T-helper 2 cell (primary cell): Measurements from ENCODE around the gene COMT.

Experiments
- DNase-seq, 5 experiments: peaks; one replicate each; pipeline versions ENCODE4 v3.0.0 to v3.0.0-alpha.2; 2012 to 2022

Gene COMT

GRCh38 chr22:20014526-20015186 is 73.1 kb downstream of the COMT start:
- DNase-seq, result no peak

GRCh38 chr22:20015187-20015625 is 73.6 kb downstream of the COMT start:
- no peak for DNase-seq

DNA sequence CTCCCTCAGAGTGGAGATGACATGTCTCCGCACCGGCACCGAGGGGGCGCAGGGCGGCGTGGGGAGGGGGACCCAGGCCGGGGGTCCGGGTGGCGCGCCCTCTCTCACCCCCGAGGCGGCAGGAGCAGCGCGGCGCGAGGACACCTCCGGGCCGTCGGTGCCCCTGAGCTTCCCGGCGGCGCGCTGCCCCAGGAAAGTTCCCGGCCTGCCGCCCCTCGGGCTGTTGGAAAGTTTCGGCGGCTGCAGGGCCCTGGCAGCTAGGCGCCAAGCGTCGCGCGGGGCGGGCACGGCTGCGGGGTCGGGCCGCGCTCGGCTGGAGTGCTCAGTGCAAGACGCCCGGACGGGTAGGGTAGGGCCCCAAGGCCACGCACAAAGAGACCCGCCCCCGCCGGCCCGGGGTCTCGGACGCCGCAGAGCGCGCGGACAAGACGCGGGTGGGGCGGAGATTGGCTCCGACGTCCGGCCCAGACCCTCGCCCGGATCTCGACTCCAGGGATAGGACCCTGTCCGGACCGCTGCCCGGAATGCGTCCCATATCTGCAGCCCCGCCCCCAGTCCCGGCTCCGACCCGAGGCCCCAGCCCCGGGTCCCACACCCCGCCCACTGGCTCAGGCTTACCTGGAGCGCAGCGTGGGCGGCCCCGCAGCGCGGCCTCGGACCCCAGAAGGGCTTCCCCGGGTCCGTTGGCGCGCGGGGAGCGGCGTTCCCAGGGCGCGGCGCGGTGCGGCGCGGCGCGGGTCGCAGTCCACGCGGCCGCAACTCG is 74.6 kb downstream of the COMT start:
- DNase-seq, result peak in 2 of 5 experiments; percentile 17 to 22

- peak; percentile 82 to 92 (median 87) for DNase-seq
These were observed 75.4 kb downstream of the COMT start, which contains the start of gene ARVCF for GRCh38 chr22:20016734-20017621. Gene ARVCF, minus strand, starts transcription at chr22:20016823. Its CDS starts 26,029 bp downstream, at chr22:19990794.

GRCh38 chr22:20017622-20017958 is 76.0 kb downstream of the COMT start:
- no peak for DNase-seq

- DNase-seq, result no peak
These were observed 76.4 kb downstream of the COMT start for GRCh38 chr22:20018001-20018400.
